SIG-M5 treated with dmso at 0.1 percent for 504 hours (cell line): ENCODE measurements around the gene PHACTR3.

Experiments used
- DNase-seq: peaks from one replicate; lab custom pipeline; 2025; ENCODE audit not compliant: unreplicated experiment; lab: John Stamatoyannopoulos, UW

PHACTR3 gene

DNA sequence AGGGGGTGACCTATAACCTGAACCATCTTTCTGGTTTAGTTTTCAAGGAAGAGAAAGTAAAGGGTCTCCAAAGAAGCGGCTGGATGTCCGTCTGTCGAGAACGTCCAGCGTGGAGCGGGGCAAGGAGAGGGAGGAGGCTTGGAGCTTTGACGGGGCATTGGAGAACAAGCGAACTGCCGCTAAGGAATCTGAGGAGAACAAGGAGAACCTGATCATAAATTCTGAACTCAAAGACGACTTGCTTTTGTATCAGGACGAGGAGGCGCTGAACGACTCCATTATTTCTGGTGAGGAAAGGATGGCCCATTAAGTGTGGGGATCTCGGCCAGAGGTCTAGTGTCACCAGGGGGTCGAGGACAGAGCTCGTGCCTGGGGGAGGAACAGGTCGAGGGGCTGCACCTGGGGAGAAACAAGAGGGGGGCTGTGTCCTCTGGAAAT, 169.9 kb downstream of the PHACTR3 start:
- DNase-seq, result no peak

DNA sequence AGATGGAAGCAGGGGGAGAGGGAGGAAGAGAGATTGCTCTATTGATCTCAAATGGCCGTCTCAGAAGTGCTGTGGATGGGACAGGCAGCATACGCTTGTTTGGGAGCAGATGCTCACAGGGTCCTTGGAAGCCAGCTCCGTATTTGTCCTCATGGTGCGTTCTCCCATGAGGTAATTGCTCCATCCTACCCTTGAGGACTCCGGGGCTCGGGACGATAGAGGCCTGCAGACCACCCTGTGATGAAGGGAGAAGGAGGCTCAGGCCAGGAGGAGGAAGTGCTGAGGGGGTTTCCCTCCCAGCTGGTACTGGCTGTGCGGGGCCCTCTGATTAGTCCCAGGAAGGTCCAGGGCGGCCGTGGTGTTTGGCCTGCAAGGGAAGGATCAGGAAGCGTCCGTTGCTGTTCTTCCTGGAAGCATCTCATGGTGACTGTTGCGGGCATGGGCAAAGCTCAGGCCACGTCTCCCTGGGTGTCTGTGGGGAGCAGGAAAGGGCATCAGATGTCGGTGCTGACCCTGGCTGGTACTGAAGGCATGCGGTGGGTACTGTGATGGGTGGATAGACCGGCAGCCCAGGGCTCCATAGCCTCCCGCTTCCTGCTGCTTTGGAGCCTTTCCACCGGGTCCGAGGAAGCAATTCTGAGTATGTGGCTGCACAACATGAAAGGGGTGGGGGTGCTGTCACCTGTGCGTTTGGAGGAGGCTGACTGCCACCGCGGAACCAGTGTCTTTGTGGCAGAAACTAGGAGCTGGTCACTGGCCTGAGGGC, 170.8 kb downstream of the PHACTR3 start:
- DNase-seq, result no peak

DNA sequence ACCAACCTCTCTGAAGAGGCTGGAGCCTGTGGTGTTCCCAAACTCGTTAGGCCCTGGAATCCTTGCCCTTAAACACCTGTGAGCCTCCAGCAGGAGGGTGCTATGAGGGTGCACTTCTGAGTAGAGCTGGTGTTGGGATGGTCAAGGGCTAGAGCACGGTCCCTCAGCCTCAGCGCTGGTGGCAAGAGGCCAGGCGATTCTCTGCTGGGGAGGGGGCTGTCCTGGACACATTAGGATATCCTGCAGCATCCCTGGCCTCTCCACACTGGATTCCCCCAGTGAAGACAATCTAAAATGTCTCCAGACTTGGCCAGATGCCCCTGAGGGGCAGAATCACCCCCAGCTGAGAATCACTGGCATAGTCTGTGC, 171.3 kb downstream of the PHACTR3 start:
- no peak for DNase-seq

DNA sequence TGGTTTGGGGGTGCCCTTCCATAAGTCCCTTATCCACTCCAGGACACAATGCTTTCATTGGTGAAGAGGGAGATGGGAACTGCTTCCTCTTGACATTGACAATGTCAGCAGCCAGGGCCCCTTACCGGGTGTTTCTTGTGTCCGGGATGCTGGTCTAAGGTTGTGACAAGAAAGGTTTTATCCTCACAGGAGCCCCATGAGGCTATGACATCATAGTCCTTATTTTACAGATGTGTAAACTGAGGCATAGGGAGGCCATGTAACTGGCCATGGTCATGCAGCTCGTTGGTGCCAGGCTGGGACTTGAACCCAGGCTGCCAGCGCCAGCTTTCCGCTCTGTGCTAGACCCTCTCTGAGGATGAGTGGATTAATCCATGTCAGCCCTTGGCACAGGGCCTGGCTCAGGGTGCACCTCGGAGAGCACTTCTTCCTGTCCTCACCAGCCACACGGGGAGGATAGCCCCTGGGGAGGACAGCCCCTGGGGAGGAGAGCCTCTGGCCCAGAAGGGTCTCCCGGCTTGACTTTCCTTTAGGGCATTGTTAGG, 171.8 kb downstream of the PHACTR3 start:
- no peak for DNase-seq

DNA sequence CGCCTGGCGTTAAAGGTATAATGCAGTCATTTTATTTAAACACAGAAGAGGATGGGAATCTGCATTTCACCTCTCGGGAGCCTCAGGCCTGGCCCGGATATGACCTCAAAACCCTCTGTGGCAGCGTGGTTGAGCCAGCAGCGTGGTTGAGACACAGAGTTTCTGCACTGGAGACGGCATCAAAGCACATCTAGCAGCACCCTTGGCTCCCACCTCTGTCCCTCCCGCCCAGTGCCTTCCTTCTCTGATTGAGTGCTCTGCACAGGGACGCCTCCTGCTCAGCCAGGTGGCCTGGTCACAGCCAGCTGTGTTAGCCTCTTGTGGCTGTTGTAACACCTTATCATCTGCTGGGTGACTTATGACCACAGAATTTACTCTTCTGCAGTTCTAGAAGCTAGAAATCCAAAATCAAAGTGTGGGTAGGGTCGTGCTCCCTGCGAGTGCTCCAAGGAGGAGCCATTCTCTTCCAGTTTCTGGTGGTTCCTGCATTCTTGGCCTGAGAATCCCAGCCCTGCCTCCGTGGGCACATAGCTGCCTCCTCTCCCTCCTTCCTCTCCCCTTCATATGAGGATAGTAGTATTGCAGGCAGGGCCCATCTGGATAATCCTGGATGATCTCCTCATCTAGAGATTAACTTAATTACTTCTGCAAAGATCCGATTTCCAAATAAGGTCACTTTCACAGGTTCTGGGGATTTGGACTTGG, 172.4 kb downstream of the PHACTR3 start:
- DNase-seq, result no peak

DNA sequence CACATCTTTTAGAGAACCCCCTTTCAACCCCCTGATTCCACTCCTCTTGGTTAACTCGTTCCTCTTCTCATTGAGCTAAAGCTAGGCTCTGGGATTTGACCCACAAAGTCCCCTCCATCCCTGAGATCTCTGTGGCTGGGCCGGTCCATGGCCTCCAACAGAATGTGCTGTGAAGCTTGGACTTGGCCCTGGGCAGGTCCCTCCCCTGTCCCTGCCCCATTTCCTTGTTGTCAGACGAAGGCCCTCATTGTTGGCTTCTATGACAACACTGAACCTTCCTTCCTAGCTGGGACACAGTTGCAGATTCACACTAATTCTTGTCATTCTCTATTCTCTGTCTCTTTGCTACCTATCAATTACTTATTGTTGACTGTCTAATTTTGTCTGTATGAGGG, 173.0 kb downstream of the PHACTR3 start:
- no peak for DNase-seq

DNA sequence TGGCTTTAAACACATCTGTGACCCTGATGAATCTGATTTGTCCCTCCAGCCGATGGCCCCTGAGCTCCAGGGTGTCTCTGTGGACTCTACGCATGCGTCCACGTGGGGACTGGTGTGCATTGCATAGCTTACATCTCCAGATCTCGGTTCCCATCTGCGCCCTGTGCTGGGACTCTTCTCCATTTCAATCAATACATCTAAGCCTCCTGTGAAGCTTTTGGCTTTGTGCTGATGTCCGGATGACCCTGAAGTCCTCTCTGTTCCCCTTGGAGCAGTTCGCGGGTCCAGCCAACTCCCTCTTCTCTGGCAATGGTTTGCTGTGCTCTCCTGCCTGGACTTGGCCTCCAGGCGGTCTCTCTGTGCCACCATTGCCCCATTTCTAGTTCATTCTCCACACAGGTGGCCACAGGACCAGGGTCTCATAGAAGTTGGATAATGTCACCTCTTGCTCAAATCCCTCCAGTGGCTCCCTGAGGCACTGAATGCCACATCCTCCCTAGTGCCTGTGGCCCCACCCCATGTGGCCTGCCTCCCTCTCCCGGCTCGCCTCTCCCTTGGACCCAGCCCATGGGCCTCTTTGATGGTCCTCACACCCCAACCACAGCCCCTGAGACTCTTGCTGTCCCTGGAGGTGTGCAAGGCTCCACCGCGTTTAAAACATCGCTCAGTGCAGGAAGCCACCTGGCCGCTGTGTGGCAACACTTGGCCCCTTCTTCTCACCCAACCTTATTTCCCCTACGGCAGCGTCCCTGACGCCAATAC, 173.7 kb downstream of the PHACTR3 start:
- no peak for DNase-seq

DNA sequence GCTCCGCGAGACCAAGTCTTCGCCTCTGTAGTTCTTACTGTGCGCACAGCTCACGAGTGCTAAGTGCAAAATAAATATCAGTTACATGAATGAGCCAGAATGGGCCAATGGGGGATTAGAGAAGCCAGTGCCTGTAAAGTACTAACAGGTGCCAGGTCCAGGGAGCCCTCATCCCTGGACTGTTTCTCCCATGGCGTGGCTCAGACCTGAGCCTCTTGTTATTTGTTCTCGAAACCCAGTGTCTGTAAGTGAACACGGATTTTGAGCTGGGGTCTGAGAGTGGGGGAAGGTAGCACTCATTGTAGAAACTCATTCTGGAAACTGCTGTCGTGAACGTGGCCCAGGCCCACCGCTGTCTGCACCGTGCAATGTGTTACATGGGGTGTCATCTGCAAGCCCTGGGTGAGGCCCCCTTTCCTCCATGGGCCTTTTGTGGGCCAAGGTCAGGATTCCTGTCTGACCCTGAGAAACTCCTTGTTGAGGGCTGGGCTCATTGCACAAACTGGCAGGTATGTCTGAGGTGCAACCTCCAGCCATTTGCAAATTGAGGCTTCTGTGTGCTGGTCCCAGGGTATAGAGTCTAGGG, 174.4 kb downstream of the PHACTR3 start:
- no peak for DNase-seq

DNA sequence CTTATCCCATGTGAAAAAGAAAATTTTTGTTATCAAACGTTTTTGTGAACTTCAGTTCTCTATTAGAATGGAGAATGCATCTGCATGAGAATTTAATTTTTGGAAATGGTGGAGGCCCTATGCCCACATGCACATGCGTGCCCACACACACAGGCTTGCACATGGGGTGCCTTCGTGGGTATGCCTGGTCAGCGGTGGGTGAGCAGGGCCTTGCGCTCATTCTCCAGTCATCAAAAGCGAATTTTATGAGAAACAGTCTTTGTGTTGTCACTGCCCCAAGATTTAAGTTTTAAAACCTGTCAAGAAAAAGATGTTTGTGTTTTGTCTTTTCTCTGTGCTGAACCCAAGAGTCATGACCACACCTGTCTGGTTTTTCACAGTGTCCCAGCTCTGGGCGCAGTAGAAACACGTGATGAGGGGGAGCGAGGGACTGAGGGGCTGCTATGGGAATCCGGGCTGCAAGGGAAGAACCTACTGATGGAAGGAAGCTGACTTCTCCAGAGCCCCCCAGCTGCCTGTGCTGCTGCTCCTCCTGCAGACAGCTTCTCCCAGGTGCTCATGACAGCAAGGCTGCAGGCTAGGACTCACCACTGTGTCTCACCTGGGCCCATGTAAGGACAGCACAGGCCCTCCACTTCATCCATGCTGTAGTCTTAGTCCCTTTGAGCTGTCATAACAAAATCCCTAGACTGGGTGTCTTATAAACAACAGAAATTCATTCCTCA, 175.5 kb downstream of the PHACTR3 start:
- DNase-seq, result no peak

DNA sequence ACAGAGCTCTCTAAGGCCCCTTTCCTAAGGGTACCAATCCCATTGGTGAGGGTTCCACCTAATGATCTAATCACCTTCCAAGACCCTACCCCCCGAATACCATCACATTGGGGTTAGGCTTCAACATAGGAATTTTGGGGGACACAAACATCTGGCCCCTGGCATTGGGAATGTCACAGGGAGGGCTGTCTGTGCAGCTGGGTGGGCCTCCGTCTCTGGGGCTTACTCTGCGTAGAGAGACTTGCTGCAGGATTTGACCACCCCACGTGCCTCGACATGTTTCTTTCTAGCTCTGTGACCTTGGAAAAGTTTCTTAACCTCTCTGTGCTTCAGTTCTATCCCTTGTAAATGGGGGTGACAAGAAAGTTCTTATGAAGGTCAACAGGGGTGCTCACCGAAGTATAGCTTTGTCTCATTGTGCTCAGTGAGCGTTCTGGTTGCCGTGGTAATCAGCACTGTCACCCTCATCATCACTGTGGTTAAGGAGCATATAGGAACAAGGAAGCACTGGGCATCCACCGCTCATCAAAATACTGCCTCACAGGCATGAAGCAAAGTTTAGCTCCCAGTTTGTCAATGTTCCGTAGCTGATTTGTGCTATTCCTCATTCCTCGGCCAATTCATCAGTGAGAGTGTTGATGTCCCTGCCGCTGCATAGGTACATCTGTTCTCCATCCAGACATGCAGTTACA, 176.3 kb downstream of the PHACTR3 start:
- DNase-seq, result no peak

DNA sequence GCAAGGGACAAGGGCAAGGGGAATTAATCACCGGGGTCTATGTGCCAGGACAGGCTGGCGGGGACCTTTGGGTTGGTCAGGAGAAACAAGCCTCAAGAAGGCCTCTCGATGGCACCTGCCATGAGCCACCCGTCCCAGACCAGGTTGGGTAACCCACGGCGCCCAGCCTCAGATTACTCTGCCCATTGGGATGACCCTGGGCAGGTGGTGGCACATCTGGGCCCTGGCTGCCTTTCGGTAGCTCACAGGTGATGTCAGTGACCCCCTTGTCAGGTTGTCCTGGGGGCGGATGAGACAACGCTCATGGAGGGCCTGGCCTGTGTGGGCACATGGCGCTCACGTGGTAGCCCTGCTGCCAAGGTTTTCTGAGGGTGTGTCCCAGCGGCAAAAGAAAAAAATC, 176.9 kb downstream of the PHACTR3 start:
- no peak for DNase-seq

DNA sequence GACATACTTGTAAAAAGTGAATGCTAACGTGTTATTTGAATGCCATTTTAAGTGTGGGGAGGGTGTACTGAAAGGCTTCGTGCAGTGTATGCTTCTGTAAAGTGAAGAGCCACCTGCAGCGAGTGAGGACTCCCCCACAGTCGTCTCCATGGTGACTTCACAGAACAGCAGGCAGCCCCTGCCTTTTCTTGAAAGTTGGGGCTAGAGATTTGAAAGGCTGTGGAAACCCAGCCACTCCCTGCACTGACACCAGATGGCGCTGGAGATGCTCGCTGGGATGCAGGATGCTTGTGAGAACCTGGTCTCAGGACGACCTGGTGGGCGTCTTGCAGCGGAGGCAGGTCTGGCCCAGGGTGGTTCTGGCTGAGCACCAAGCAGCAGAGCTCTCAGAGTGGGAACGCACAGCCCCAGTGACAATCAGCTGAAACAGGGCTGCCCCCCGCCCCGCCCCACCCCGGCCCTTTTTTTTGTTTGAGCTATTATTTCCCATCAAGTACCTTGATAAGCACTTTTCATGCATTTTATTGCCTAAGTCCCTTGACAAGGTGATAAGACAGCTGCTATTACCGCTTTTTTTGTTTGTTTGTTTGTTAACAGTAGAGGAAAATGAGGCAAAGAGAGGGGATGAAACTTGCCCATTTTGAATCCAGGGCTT, 178.8 kb downstream of the PHACTR3 start:
- DNase-seq, result peak; percentile 52

DNA sequence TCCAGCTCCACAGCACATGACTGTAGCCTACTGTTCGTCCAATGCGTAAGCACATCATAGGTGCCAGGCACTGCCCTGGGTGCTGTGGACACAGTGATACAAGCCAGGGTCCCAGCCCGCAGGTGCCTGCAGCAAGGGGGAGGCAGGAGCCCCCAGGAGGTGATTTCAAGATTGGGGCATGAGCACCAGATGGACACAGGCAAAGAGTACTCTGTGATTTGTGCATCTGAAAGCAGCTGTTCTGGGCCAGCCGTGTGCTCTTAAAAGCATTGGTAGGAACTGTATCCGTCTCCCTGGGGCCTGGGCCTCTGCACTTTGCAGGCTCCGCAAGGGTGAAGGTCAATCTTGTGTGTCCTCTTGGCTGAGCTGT, 179.3 kb downstream of the PHACTR3 start:
- DNase-seq, result no peak

DNA sequence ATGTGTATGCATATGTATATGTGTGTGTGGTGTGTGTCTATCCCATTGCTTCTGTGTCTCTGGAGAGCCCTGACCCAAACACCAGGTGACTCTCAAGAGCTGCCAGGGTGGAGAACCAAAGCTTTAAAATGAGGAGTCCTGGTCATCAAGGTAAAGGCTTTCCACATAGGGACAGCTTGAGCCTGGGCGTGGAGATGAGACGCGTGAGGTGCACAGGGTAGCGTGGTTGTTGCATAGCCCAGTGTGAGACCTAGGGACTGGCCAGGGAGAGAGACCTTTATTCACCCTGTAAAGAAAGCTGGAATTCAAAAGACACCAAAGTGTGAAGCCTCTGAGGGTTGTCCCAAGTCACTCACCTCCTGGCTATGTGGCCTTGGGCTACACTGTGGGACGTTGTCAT, 180.0 kb downstream of the PHACTR3 start:
- no peak for DNase-seq

DNA sequence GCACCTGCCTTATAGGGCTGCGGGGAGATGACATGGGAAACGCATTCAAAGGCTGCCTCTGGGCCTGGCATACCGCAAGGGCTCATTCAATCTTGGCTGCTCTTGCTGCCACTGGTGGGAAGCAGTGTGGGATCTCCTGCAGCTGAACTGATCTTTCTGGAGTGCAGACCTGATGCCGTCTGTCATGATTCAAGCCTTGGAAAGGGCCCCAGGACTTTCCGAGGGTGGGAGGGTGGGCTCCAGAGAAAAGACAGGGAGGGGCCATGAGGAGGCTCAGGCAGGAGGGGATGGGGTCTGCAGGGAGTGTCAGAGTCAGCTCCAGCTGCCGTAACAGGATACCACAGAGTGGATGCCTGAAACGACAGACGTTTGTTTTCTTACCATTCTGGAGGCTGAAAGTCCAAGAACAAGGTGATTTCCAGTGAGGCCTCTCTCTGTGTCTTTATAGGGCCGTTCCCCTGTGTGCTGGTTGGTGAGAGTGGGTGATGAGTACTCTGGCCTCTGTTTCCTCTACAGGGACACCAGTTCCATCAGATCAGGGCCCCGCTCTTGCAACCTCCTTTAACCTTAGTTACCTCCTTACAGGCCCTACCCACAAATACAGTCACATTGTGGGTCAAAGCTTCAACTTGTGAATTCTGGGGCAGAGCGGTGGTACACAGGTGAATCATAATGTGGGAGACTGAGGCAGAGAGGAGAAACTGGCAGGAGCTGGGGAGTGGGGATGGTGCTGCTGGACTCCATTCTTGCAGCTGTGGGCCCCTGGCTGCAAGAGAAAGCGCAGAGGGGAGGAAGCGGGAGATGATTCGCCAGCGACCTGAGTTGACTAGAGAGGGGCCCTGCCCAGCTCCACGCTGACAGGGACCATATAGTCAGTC, 180.7 kb downstream of the PHACTR3 start:
- no peak for DNase-seq

DNA sequence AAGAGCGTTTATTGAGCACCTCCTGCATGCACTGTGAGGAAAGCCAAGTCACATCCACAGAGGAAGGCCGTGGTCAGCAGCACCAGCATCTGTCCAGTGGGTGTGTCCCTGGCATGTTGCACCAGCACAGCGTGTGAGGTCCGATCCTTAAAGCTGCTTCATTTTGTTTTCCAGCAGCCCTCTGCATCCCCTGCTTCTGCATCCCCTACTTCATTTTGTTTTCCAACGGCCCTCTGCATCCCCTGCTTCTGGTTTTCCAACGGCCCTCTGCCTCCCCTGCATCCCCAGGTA, 181.3 kb downstream of the PHACTR3 start:
- no peak for DNase-seq

DNA sequence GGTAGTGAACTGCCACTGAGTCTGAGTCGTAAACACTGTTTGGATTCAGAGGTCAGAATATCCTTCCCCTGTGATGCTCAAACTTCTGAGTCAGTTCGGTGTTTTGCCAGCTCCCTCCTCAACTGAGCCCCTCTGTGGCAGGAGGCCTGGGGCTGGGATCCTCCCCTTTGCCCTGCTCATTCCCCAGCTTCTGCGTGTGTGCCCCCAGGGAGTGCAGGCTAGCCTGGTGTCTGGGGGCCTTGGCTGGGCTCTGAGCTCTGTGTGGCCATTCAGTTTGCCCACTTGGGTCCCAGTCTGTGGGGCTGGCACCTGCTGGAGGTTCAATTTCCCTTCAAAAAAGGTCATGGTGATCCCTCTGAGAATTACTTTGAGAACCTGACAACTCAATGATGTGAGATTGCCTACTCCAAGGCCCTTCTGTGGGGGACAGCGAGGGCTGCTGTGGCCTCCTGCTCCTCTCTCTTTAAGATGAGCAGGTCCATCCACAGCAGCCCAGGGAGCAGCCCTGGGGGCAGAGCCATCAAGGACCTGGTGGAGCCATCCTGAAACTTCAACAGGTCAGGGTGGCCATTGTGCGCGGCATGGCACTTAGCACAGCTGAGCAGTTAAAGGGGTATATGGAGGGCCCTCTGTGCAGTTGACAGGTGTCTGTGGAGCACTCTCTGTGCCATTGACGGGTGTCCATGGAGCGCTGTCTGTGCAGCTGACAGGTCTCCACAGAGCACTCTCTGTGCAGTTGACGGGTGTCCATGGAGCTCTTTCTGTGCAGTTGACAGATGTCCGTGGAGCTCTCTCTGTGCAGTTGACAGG, 181.9 kb downstream of the PHACTR3 start:
- no peak for DNase-seq
